Gastrocnemius medialis (tissue), 4 donors: ENCODE results near the gene GSK3A. TPM values are rescaled to one million over a fixed set of nuclear protein-coding genes. Genes with fewer than 3 reads are reported as not detected.
A peak's percentile ranks its signal among the peaks of the same experiment; 100 is the strongest.

Source experiments
- ATAC-seq, 2 donors: fragments of 150-250 bp; one replicate each; pipeline ENCODE4 v1.9.1; 2016
- DNase-seq, 2 donors: peaks; one replicate each; pipeline ENCODE4 v3.0.0-alpha.2; 2019
- H3K27ac ChIP-seq, 4 donors: fragments of 200-600 bp; sonication (generic); 1 replicate in 1 of 4; 2 replicates in 3 of 4; pipeline ENCODE4 v1.5.1; 2016 to 2018; ENCODE audit warnings: mild to moderate bottlenecking in 2 of 4, moderate library complexity in 1 of 4
- H3K27me3 ChIP-seq, 3 donors: fragments of 200-600 bp; sonication (generic) in 2 of 3; 1 replicate in 1 of 3; 2 replicates in 2 of 3; pipeline versions ENCODE4 v1.5.1 to v1.6.0; 2016 to 2019; ENCODE audit warnings: mild to moderate bottlenecking in 1 of 3, moderate library complexity in 1 of 3
- H3K36me3 ChIP-seq, 2 donors: fragments of 200-600 bp; sonication (generic) in 1 of 2; one replicate each; pipeline ENCODE4 v1.5.1; 2017 to 2018
- H3K4me1 ChIP-seq, 2 donors: fragments of 200-600 bp; sonication (generic) in 1 of 2; one replicate each; pipeline ENCODE4 v1.5.1; 2016 to 2017; ENCODE audit warnings: mild to moderate bottlenecking in 2 of 2
- H3K4me3 ChIP-seq, 4 donors: fragments of 200-600 bp; sonication (generic) in 3 of 4; 1 replicate in 1 of 4; 2 replicates in 3 of 4; pipeline ENCODE4 v1.5.1; 2016 to 2019; ENCODE audit warnings: mild to moderate bottlenecking in 2 of 4
- H3K9me3 ChIP-seq, 3 donors: fragments of 200-600 bp; sonication (generic) in 2 of 3; 1 replicate in 1 of 3; 2 replicates in 2 of 3; pipeline ENCODE4 v1.5.1; 2016 to 2019
- CTCF ChIP-seq, 5 experiments: fragments of 450-650 bp in 3 of 5; fragments of 200-600 bp in 2 of 5; sonication (generic) in 2 of 5; IDR thresholded peaks in 4 of 5; conservative IDR thresholded peaks in 1 of 5; 1 replicate in 4 of 5; 2 replicates in 1 of 5; pipeline ENCODE4 v1.5.1; 2016 to 2019; ENCODE audit warnings: antibody characterized with exemption in 5 of 5, mild to moderate bottlenecking in 3 of 5, moderate library complexity in 3 of 5
- POLR2A ChIP-seq, 2 donors: fragments of 450-650 bp; IDR thresholded peaks; one replicate each; pipeline ENCODE4 v1.6.1; 2017; ENCODE audit warnings: antibody characterized with exemption in 2 of 2, mild to moderate bottlenecking in 2 of 2, moderate library complexity in 2 of 2
- in situ Hi-C, 4 donors: fragments of 200-750 bp; cut with MboI; loops; one replicate each; pipeline versions ENCODE4 v1.15.0 to v1.8.0; 2017; ENCODE audit warnings: low sequenced_read_pairs in 4 of 4
- intact Hi-C: fragments of 100-400 bp; cut with DNase I; formaldehyde crosslinking; loops from one replicate; pipeline ENCODE4 v1.15.1; 2023; ENCODE audit warnings: low total_unique reads
- total RNA-seq, 4 donors: library from RNA; depleted of rRNA; stranded (reverse); fragments of >200 nt; gene quantifications; one replicate each; pipeline versions ENCODE4 v1.1.0 to v1.2.3, GENCODE V29; 2016

The GSK3A gene
- total RNA-seq, 4 donors from 2014 or later, result 24.2 to 48.0 (median 40.1) TPM

GRCh38 chr19:42250666-42251531, 8.5 kb upstream of the GSK3A start:
- Histone ChIP-seq H3K4me3 (peak overlapping the region in 3 of 4 donors; percentile 5 to 36 (median 6)), H3K27ac (peak overlapping the region; percentile 91 to 94 (median 92)), H3K4me1 (peaks cover 32 to 33% of the 10 kb centered on the region in 2 donors), H3K36me3 (no peaks in the 10 kb centered on the region), H3K27me3 (peaks cover 9 to 27% (median 26%) of the 10 kb centered on the region in 3 donors), H3K9me3 (no peaks in the 10 kb centered on the region)
- intact Hi-C loops, result no loop called here
- ATAC-seq (no peak), DNase-seq (no peak)
- in situ Hi-C loops, result no loop called here
- TF ChIP-seq POLR2A (IDR thresholded peaks at IDR 0.05) (no peak), CTCF (IDR thresholded peaks at IDR 0.05 in 4 of 5, conservative IDR thresholded peaks at IDR 0.05 in 1 of 5) (no peak)

- Histone ChIP-seq H3K4me3 (peak overlapping the region in 2 of 4 donors; percentile 5 to 36), H3K4me1 (peaks cover 36 to 38% of the 10 kb centered on the region in 2 donors), H3K27me3 (peaks cover 4 to 20% (median 20%) of the 10 kb centered on the region in 3 donors), H3K9me3 (no peaks in the 10 kb centered on the region), H3K36me3 (no peaks in the 10 kb centered on the region), H3K27ac (peak overlapping the region; percentile 91 to 94 (median 92))
- TF ChIP-seq CTCF (IDR thresholded peaks at IDR 0.05 in 4 of 5, conservative IDR thresholded peaks at IDR 0.05 in 1 of 5), result no peak
- TF ChIP-seq POLR2A (IDR thresholded peaks at IDR 0.05), result no peak
- in situ Hi-C loops (no loop called here), intact Hi-C loops (no loop called here)
- DNase-seq (peak in 1 of 2 donors; percentile 41), ATAC-seq (no peak)
Observed at GRCh38 chr19:42250183-42250665, 7.8 kb upstream of the GSK3A start.

GRCh38 chr19:42249769-42250168, 7.4 kb upstream of the GSK3A start:
- DNase-seq, result no peak
- peaks cover 41 to 43% of the 10 kb centered on the region in 2 donors for H3K4me1 ChIP-seq
- no peaks in the 10 kb centered on the region for H3K9me3 ChIP-seq
- intact Hi-C loops, result loop anchor here (10.0 kb wide), 2 partner anchors 145 to 295 kb away; partner anchors contain the start of genes CNFN and RABAC1
- TF ChIP-seq POLR2A (IDR thresholded peaks at IDR 0.05), result no peak
- TF ChIP-seq CTCF (IDR thresholded peaks at IDR 0.05 in 4 of 5, conservative IDR thresholded peaks at IDR 0.05 in 1 of 5), result no peak
- H3K36me3 ChIP-seq, result no peaks in the 10 kb centered on the region
- in situ Hi-C loops, result loop anchor here in 1 of 4 donors (10.0 kb wide), 1 partner anchor 75 kb away; the partner anchor contains the start of gene MEGF8
- peak overlapping the region; percentile 91 to 94 (median 92) for H3K27ac ChIP-seq
- no peak for ATAC-seq
- H3K4me3 ChIP-seq, result no peak overlapping the region
- peaks cover 3 to 20% (median 19%) of the 10 kb centered on the region in 3 donors for H3K27me3 ChIP-seq

GRCh38 chr19:42249149-42249750, 6.8 kb upstream of the GSK3A start:
- no peak for ATAC-seq
- Histone ChIP-seq H3K4me3 (no peak overlapping the region), H3K27ac (peak overlapping the region in 2 of 4 donors; percentile 93 to 94), H3K9me3 (no peaks in the 10 kb centered on the region), H3K4me1 (peaks cover 41 to 43% of the 10 kb centered on the region in 2 donors), H3K36me3 (no peaks in the 10 kb centered on the region), H3K27me3 (peaks cover 0 to 19% (median 15%) of the 10 kb centered on the region in 3 donors)
- no peak for DNase-seq
- intact Hi-C loops (loop anchor here (10.0 kb wide), 2 partner anchors 146 to 294 kb away; partner anchors contain the start of genes CNFN and RABAC1), in situ Hi-C loops (loop anchor here in 1 of 4 donors (10.0 kb wide), 1 partner anchor 76 kb away; the partner anchor contains the start of gene MEGF8)
- no peak for TF ChIP-seq POLR2A (IDR thresholded peaks at IDR 0.05)
